ENCODE results near the gene CC2D1A. TPM values are rescaled to one million over a fixed set of nuclear protein-coding genes. Genes with fewer than 3 reads are reported as not detected.

CC2D1A gene
- total and polyA plus RNA-seq, 10 donors = 13.0 to 40.1 (median 27.5) TPM

- H3K9me3 ChIP-seq = no peaks in the 10 kb centered on the region
- no peaks in the 10 kb centered on the region for H3K27me3 ChIP-seq (replicated peaks in 1 of 7)
- intact Hi-C loops (cut with DNase I; ENCODE audit: low total_unique reads) = no loop called here
- H3K36me3 ChIP-seq = no peaks in the 10 kb centered on the region
- no peak for DNase-seq
- no peak overlapping the region for H3K27ac ChIP-seq
- H3K4me3 ChIP-seq = no peak overlapping the region
- peaks cover 0 to 21% (median 1%) of the 10 kb centered on the region in 6 donors for H3K4me1 ChIP-seq
- 87 to 95% (median 93%) methylated on average over 10 to 13 of the region's 13 CpGs for WGBS, 5 donors
- TF ChIP-seq CTCF (IDR thresholded peaks at IDR 0.05 in 8 of 11, conservative IDR thresholded peaks at IDR 0.05 in 3 of 11) (no peak), POLR2AphosphoS5 (IDR thresholded peaks at IDR 0.05) (no peak), POLR2A (IDR thresholded peaks at IDR 0.05) (no peak)
Measured at GRCh38 chr19:13890136-13890535, 15.9 kb upstream of the CC2D1A start.

- Histone ChIP-seq H3K27ac (no peak overlapping the region), H3K4me1 (no peaks in the 10 kb centered on the region), H3K9me3 (no peaks in the 10 kb centered on the region), H3K27me3 (replicated peaks in 1 of 7) (no peaks in the 10 kb centered on the region), H3K36me3 (no peaks in the 10 kb centered on the region), H3K4me3 (no peak overlapping the region)
- intact Hi-C loops (cut with DNase I; ENCODE audit: low total_unique reads) = no loop called here
- TF ChIP-seq POLR2A (IDR thresholded peaks at IDR 0.05) (no peak), CTCF (IDR thresholded peaks at IDR 0.05 in 8 of 11, conservative IDR thresholded peaks at IDR 0.05 in 3 of 11) (no peak), POLR2AphosphoS5 (IDR thresholded peaks at IDR 0.05) (no peak)
- DNase-seq = no peak
- 69 to 77% (median 73%) methylated on average over 9 of the region's 9 CpGs for WGBS, 5 donors
Measured at GRCh38 chr19:13892870-13893269, 13.1 kb upstream of the CC2D1A start.

GRCh38 chr19:13894552-13894951, 11.4 kb upstream of the CC2D1A start:
- intact Hi-C loops (cut with DNase I; ENCODE audit: low total_unique reads) = no loop called here
- no peak for DNase-seq
- H3K27ac ChIP-seq = no peak overlapping the region
- TF ChIP-seq POLR2AphosphoS5 (IDR thresholded peaks at IDR 0.05) (no peak), CTCF (IDR thresholded peaks at IDR 0.05 in 8 of 11, conservative IDR thresholded peaks at IDR 0.05 in 3 of 11) (no peak), POLR2A (IDR thresholded peaks at IDR 0.05) (no peak)
- no peaks in the 10 kb centered on the region for H3K36me3 ChIP-seq
- H3K4me3 ChIP-seq = no peak overlapping the region
- WGBS, 5 donors = 82 to 94% (median 90%) methylated on average over 5 of the region's 5 CpGs
- no peaks in the 10 kb centered on the region for H3K9me3 ChIP-seq
- H3K4me1 ChIP-seq = no peaks in the 10 kb centered on the region
- H3K27me3 ChIP-seq (replicated peaks in 1 of 7) = no peaks in the 10 kb centered on the region

GRCh38 chr19:13896227-13896626, 9.8 kb upstream of the CC2D1A start:
- 95 to 98% (median 97%) methylated on average over 2 of the region's 2 CpGs for WGBS, 5 donors

More at GRCh38 chr19:13896227-13896626, 9.8 kb upstream of the CC2D1A start:
- DNase-seq = no peak
- no peak overlapping the region for H3K27ac ChIP-seq
- no peak overlapping the region for H3K4me3 ChIP-seq
- H3K9me3 ChIP-seq = no peaks in the 10 kb centered on the region
- intact Hi-C loops (cut with DNase I; ENCODE audit: low total_unique reads) = no loop called here
- no peaks in the 10 kb centered on the region for H3K27me3 ChIP-seq (replicated peaks in 1 of 7)
- TF ChIP-seq POLR2A (IDR thresholded peaks at IDR 0.05) (no peak), POLR2AphosphoS5 (IDR thresholded peaks at IDR 0.05) (no peak), CTCF (IDR thresholded peaks at IDR 0.05 in 8 of 11, conservative IDR thresholded peaks at IDR 0.05 in 3 of 11) (no peak)
- H3K4me1 ChIP-seq = no peaks in the 10 kb centered on the region
- no peaks in the 10 kb centered on the region for H3K36me3 ChIP-seq

Measured in spleen (tissue), 11 donors.